OCI-M2 (cell line): ENCODE measurements around the gene ZNF516.

Experiments used
- DNase-seq: peaks from one replicate; lab custom pipeline; 2025; ENCODE audit not compliant: unreplicated experiment; lab: John Stamatoyannopoulos, UW

Gene ZNF516

DNA sequence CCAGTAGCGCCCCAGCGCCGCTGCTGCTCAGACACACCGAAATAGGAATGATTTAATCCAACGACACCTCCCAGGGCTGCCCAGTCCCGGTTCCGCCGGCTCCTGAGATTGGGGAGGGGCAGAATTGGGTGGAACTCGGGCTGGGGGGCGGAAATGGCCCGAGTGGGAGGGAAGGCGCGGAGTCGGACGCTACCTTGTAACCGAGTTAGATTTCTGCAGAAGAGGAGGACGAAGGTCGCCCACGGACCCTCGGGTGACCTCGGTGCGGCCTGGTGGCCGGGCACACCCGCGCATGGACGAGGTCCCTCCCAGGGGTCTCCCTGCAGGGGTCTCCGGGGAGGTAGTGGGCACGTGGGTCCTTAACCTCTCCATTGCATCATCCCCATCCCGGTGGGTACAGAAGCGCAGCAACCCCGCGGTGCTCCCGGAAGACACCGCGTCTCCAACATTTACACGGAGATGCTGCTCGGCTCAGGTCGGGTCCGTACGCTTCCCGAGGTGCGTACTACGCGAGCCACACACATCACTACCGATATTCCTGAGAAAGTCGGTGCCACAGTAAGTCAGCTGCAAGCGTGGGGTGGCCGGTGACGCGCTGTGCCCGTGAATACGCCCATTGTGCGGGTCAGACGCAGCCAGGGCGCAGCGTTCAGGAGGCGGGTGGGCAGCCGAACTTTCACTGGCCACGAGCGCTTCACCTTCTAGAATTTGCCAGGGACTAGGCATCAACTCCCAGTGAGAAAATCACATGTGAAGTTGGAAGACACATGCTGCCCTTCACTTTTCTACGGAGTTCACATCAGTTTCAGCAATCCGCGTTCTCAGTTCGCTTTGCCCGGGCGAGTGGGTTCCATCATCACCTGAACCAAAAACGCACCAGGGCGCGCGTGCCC is 3.0 kb downstream of the ZNF516 start:
- DNase-seq, result no peak

DNA sequence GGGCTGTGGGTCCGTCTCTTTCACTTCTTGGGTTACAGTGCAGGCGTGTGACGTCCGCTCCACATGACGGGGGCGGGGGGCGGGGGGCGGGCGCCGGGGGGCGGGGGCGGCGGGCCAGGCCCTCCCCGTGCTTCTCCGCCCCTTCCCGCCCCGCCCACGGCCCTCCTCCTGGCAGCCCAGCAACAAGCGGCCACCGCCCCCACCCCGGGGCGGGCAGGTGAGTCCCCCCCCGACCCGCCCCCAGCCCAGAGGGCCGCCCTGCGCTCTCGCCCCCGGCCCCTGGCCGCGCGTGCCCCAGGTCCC is 3.6 kb downstream of the ZNF516 start:
- DNase-seq, result no peak

DNA sequence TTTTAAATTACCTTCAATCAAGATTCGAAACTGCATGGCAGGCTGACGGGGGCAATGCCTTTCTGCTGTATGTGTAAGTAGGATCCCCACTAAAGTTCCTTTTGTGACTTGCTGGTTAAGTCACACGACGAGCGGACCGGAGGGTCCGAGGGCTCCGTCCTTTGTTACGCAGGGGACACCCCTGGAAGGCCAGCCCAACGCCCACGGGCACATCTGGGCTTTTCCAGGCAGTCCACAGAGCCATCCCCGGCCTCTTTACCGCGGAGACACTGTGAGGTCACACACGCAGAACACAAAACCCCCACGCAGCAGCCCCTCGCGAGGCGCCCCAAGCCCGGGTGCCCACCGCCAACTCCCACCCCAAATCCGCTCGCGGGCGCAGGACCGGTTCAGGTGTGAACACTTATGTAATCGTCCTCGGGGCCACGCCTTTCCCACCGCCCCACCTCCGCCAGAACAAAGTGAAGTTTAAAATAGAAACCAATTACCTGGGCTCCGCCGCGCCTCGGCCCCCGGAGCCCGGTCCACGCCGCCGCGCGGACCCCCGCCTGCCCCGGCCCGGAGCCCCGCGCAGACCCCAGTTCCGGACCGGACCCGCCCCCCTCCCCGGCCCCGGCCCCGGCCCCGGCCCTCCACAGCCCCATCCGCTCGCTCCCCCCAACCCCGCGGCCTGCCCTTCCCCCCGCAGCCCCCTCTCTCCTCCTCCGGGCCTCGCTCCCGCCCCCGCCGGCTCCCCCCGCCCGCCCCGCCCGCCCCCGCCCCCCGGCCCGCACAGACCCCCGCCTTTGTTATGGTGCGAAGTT is 4.2 kb downstream of the ZNF516 start:
- no peak for DNase-seq

DNA sequence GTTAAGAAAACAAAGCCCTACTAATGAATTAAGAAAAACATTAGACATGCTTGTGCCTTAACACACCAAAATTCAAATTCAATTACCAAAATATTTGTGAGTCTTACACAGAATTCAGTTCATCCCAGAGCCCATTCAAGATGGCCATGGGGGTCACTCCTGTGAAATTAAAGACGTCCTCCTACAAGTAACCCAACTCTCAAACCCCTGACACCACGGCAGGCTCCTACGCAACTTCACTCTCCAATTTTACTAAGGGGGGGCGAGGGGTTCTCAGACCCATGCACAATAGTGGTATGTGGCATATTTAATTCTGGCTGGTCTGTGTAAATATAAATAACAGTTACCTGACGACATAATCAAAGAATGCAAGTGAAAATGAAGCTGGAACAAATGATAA is 5.0 kb downstream of the ZNF516 start:
- DNase-seq, result no peak

DNA sequence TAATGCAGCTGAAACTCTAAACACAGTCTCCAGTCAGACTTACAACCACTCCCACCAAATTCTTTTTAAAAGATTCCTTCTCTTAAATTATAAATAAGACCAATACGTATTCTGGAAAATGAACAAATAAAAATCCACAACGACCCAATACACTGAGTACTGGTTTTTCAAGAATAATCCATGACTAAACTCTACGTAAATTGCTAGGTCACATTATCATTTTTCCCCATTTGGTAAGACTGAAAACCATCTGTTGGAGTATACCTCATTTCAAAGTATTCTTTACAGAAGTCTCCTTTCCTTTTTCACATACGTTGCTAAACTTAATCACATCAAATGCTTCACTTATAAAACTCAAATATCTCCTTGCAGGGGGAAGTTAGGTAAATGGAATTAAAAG is 6.0 kb downstream of the ZNF516 start:
- no peak for DNase-seq

DNA sequence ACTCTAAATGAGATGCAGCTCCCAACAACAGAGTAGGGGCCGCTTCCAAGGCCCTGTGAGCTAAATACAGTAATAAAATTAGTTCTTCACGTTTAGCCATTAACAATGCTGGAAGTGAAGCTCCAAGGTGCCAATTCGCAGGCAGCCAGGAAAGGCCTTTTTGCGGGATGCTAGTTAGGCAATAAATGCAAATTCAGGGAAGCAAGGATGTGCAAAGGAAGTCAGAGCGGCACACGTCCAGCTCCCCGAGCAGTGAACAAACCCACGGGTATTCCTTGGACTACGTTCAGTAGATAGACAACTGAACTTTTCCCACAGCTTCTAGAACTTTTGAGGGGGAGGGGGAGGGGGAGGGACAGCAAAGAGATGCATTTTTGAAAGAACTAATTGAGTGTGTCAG is 6.9 kb downstream of the ZNF516 start:
- DNase-seq, result no peak

DNA sequence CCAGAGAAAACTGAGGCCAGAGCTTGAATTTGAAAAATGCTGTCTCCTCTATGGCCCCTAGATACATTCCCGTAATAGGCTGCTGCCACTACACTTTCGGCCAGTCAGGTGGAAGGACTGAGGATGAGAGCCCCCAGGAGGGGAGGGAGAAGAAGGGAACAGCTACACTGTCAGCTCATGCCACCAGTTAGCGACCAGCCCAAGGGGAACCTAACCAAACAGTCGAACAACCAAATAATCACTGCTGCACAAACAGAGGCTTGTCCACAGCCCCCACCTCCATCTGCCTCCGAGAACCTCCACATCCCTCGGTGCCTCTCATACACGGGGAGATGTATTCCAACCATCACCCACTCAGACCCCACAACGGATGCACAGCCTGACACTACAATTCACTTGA is 7.3 kb downstream of the ZNF516 start:
- DNase-seq, result no peak

DNA sequence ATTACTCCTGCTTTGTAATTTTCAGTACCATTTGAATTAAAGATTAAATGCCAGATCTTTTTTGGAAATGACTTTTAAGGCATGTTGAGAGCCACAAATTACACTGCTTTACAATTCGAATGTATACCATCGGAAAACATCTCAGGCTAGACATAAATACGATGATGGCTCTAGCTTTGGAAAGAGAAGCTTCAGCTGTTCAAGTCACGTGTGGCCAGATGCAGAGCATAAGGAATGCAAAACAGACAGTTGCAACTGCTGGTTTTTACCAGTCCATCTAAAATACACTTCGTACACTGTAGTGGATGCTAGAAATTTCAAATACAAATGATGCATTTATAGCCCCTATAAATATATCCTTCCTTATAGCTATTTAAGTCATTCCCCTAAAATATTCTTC is 8.0 kb downstream of the ZNF516 start:
- DNase-seq, result no peak

DNA sequence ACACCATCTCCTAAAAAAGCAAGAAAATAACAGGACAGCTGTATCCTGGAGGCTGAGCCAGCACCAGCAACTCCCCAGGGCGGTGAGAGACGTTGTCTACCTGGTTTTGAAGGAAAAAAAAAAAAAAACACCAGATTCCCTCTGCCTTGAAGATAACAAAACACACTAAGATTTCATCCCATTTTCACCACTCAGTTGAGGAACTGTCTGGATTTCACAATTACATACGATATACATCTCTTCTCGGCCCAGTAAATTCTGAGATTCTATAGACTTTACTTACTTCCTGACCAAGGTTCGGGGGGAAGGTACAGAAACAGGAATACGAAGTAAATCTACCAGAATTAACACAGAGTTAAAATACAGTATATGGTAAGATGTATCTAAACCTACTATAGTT is 8.5 kb downstream of the ZNF516 start:
- no peak for DNase-seq

DNA sequence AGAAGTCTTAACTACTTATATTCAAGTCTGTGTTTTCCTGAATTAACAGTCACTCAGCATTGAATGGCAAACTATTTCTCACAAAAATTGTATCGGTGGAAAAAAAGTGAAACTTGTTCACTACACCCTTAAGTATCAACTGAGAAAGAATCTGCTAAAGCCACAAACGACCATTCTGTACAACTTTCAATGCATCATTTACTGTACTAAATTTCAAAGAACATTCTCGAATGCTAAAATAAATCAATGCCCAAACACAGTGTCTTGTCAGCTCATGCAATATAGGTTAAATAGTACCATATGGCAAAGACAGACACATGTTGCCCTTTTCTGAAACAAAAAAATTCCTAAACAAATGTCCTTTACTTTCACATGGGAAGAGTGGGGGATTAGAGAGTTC is 9.0 kb downstream of the ZNF516 start:
- no peak for DNase-seq

DNA sequence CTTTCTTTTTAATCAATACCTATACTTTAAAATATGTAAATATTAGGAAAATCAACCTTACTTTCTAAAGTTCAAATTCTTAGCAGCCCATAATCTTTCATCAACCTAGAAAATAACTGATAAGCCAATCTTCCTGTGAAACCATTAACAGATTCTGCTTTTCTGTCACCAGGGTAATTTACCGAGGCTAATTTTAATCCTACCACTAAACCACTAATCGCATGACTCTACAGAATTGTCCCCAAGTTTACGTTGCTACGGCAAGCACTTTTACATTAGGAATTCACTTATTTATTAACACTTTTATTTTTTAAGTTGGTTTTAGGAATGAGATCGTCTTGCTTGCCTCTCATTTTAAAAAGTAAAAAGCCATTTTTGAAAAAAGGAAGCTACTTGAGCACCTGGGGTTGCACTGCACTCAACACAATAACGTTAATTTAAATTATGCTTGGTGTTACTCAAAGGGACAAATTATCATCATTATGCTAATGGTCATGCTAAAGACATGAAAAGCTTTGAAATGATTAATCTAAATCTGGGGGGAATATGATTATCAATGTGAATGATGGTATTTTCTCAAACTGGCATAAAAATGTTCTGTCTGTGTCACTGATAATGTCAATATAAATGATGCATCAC is 10.2 kb downstream of the ZNF516 start:
- no peak for DNase-seq

DNA sequence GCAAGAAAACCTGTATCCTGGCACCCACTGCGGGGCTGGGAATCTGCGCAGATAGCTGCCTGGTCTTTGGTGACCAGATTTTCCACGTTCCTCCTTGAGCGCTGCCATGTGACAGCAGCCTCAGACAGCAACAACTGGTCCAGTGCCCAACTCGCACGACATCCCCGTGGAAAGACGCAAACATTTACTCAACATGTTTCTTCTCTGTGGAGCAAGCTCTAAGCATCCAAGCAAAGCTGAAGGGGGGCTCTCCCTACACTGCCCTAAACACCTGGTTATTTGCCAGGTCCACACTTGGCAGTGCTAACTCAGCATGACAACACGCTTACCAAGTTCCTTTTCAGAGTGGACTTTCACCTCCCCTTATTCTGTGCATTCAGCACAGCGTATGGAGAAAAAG is 11.3 kb downstream of the ZNF516 start:
- DNase-seq, result no peak

DNA sequence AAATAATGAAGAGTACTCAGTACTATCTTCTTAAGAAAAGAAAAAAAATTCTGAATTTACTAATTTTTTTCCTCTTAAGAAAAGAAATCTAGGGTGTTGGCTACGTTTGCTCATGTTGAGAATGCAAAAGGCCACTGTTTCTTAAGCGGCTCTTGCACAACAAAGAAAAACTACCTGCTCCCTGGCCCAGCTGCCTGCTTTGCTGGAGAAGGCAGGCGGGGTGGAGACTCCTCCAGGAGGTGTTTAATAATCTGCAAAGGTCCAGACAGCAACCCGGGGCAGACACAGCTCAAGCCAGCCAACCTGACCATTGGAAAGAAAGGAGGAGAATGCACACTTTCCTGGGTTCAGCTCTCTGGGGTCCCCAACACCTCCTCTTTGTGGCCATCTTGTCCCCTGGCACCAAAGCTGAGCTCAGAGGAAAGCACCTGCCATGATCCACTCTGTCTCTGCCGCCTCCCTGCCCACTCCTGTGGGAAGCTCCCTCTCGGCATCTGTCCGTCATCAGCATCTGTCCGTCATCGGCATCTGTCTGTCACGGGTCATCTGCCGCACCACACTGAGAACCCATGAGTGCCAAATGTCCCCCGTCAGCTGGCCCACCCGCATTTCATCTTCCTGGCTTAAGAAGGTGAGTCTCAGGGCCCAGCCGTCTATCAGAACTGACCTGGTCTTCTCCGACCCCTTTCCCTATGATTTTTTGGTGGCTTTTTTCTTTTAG is 11.9 kb downstream of the ZNF516 start:
- no peak for DNase-seq

DNA sequence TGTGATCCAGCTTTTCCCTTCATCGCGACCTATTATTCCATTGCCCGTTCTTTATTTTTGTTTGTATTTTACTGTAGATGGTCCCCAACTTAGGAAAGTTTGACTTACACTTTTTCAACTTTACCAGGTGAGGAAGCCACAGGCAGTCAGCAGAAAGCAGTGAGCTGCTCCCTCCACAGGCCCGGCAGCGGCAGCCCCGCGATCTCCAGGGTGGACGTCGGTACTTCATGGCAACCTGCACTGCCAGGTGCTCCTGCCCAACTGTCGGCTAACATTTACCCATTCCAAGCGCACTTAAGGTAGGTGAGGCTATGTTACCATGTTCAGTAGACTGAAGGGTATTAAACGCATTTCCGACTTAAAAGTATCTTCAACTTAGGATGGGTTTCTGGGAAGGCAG is 12.8 kb downstream of the ZNF516 start:
- DNase-seq, result no peak

DNA sequence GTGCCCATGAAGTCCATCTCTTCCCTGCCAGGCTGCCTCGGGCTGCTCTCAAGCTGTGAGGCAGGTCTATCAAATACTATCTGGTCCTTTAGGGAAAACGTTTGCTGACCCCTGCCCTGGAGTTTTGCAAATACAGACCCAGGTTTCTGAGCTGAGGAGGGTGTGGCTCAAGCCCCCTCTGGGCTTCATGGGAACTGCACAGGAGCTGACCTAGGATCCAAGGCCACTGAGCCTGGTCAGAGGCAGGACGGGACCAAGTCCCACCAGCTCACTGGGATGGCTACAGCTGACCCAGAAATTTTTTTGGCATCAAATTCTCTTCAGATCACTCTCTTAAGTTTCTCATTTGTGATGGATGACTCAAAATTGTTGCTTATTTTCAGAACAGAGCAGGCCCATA is 14.1 kb downstream of the ZNF516 start:
- DNase-seq, result no peak

DNA sequence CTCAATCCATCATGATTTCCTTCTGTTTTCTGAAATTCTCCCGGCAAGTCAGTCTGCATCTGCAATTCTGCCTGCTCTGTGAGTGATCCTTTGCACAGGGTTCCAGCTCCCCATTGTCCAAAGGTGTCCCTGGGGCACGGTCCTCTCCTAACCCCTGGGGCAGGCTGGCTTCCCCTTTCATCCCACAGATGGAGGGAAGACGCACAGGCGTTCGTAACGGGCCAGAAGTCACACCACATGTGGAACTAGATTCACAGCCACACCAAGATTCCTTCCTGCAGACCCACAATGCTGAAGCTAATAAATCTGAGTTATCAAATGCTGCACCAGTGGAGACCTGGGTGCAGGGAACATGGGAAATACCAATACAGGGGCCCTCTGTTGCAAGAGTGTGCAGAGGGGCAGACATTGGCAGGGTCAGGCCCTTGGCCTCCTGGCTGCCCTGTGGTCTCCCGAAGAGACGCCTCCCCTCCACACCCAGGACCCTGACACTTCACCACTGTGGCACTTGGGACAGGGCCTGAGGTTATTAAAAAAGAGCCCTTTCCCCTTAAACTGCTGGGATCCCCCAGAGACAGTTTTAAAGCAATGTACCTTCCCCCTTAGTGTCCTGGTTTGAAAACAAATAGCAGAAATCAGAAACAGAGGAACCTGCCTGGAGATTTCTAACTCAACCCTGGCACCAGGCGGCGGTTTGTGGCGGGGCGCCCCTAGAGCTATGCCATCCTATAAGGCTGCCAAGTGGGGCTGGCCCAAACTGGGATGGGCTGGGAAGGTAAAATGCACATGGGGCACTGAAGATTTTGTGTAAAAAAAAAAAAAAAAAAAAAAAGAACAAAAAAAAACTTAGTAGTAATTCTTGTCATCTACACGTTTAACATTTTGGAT is 15.4 kb downstream of the ZNF516 start:
- no peak for DNase-seq

DNA sequence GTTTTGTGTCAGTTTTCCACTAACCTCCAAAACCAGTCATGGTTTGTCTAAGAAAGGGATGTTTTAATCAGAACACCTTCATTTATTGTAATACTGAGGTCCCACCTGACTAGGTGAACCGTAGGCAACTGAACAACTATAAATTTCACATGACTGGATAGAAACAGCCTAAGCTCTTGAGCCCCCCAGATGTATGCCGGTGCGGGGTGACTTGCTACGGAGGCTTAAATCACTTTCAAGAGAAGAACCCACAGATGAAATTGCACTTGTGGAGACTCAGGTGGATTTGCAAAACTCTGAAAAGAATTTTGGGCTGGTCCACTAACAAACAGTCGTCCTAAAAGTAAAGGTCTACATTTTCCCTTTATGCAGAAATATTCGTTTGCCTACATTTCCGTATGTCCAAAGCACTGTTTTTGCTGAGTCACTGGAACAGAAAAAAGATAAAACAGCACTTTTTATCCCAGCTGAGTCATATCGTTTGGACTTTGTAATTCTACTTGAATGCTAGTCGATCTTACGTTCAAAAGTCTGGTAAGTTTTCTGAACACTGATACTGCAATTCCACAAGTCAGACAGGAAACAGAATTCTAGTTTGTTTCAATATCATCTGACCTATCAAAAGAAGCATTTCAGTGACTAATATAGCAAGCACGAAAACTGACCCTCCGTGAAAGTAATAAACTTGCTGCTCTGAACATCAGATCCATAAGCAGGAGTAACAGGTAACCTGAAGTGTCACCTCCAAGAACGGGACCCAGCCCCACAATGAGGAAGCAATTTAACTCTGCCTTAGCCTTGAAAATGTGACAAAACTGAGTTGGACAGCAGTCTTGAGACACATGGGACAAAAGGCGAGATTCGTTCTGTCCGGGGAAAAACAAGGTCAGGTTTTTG is 18.1 kb downstream of the ZNF516 start:
- peak; percentile 15 for DNase-seq

DNA sequence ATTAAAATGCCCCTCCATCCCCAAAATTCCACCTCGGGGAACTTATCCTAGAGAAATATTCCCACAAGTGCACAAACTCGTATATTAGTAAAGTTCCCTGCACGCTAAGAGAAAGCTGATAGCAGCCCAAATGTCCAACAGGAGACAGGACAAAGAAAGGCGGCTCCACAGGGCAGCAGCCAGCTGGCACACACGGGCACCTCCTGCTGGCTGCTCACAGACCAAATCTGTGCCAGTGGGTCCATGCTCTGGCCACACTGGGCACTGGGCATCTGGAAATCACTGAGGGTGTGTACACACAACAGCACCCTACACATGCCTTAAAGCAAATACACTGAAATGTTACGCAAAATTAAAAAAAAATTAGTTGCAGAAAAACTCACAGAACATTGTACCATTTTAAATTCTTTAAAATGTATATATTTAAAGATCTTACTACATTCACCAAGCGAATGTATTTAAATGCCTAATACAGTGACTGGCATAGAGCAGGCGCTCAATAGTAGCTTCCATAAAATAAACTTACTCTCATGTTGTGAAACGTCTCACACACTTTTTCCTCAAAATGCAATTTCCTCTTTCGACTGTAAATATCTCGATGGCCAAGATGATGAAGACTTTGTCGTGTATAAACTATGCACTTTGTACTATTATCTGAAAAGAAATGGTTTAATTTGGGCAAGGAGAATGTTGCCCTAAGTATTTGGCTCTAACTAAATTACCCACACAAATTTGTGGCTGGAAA is 19.4 kb downstream of the ZNF516 start:
- DNase-seq, result no peak

DNA sequence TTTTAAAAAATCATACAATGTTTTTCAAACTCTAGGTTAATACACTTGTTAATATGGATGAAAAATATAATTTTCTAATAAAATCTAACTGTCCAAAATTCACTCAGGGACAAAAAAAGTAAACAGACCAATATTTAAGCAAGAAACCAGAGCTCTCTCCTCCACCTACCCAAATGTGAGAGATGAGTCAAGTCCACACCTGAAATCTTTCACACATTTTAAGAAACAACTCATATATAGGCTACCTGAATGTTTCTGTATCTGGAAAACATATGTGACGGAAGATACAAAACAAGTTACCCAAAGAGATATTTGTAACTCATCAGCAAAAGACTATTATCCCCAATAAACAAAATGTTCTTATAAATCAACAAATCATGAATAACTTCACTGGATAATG is 20.2 kb downstream of the ZNF516 start:
- DNase-seq, result no peak
